Measurements from ENCODE around the gene C19orf25. TPM values are rescaled to one million over a fixed set of nuclear protein-coding genes. Genes with fewer than 3 reads are reported as not detected.

Gene C19orf25
- total and polyA plus RNA-seq, 4 donors, result 24.1 to 42.6 (median 34.5) TPM

- TF ChIP-seq CTCF (IDR thresholded peaks at IDR 0.05; ENCODE audit: control extremely low read depth, extremely low read depth), result no peak
- Histone ChIP-seq H3K36me3 (ENCODE audit: control insufficient read depth in 4 of 4, insufficient read depth in 4 of 4, low read length in 4 of 4) (peaks cover 0 to 19% (median 5%) of the 10 kb centered on the region in 4 donors), H3K27ac (ENCODE audit: low read depth in 1 of 2, low read length in 1 of 2) (no peak overlapping the region), H3K4me3 (no peak overlapping the region), H3K4me1 (ENCODE audit: control insufficient read depth in 5 of 5, insufficient read depth in 5 of 5, low read length in 5 of 5) (peaks cover 0 to 35% (median 11%) of the 10 kb centered on the region in 5 donors), H3K9ac (ENCODE audit: insufficient read depth in 1 of 2, low read length in 2 of 2) (no peak overlapping the region), H3K27me3 (ENCODE audit: control insufficient read depth in 3 of 3, insufficient read depth in 3 of 3, low read length in 2 of 3) (peaks cover 1 to 38% (median 29%) of the 10 kb centered on the region in 3 donors), H3K9me3 (ENCODE audit: control insufficient read depth in 4 of 4, insufficient read depth in 3 of 4, low read length in 3 of 4) (peaks cover 0 to 11% (median 0%) of the 10 kb centered on the region in 4 donors)
- 48 to 65% methylated on average over 40 to 44 of the region's 44 CpGs for WGBS, 2 donors
- no peak for DNase-seq
- no peak for ATAC-seq (ENCODE audit: insufficient read depth, low FRiP score)
Measured at GRCh38 chr19:1472231-1473084, 6.6 kb downstream of the C19orf25 start.

- TF ChIP-seq CTCF (IDR thresholded peaks at IDR 0.05; ENCODE audit: control extremely low read depth, extremely low read depth), result no peak
- 24 to 25% methylated on average over 24 of the region's 24 CpGs for WGBS, 2 donors
Measured at GRCh38 chr19:1471515-1472160, 7.4 kb downstream of the C19orf25 start.

GRCh38 chr19:1471010-1471514, 8.0 kb downstream of the C19orf25 start:
- no peak overlapping the region for H3K9ac ChIP-seq (ENCODE audit: insufficient read depth in 1 of 2, low read length in 2 of 2)
- peaks cover 13 to 38% (median 34%) of the 10 kb centered on the region in 3 donors for H3K27me3 ChIP-seq (ENCODE audit: control insufficient read depth in 3 of 3, insufficient read depth in 3 of 3, low read length in 2 of 3)
- peaks cover 0 to 47% (median 11%) of the 10 kb centered on the region in 5 donors for H3K4me1 ChIP-seq (ENCODE audit: control insufficient read depth in 5 of 5, insufficient read depth in 5 of 5, low read length in 5 of 5)
- H3K36me3 ChIP-seq (ENCODE audit: control insufficient read depth in 4 of 4, insufficient read depth in 4 of 4, low read length in 4 of 4), result peaks cover 0 to 14% (median 2%) of the 10 kb centered on the region in 4 donors
- no peak for TF ChIP-seq CTCF (IDR thresholded peaks at IDR 0.05; ENCODE audit: control extremely low read depth, extremely low read depth)
- 5 to 7% methylated on average over 27 to 28 of the region's 28 CpGs for WGBS, 2 donors
- no peak overlapping the region for H3K4me3 ChIP-seq
- no peak overlapping the region for H3K27ac ChIP-seq (ENCODE audit: low read depth in 1 of 2, low read length in 1 of 2)
- H3K9me3 ChIP-seq (ENCODE audit: control insufficient read depth in 4 of 4, insufficient read depth in 3 of 4, low read length in 3 of 4), result peaks cover 0 to 14% (median 0%) of the 10 kb centered on the region in 4 donors
- no peak for DNase-seq
- ATAC-seq (ENCODE audit: insufficient read depth, low FRiP score), result no peak

More at GRCh38 chr19:1471515-1472160, 7.4 kb downstream of the C19orf25 start:
- Histone ChIP-seq H3K27ac (ENCODE audit: low read depth in 1 of 2, low read length in 1 of 2) (no peak overlapping the region), H3K9me3 (ENCODE audit: control insufficient read depth in 4 of 4, insufficient read depth in 3 of 4, low read length in 3 of 4) (peaks cover 0 to 16% (median 0%) of the 10 kb centered on the region in 4 donors), H3K9ac (ENCODE audit: insufficient read depth in 1 of 2, low read length in 2 of 2) (no peak overlapping the region), H3K36me3 (ENCODE audit: control insufficient read depth in 4 of 4, insufficient read depth in 4 of 4, low read length in 4 of 4) (peaks cover 0 to 19% (median 5%) of the 10 kb centered on the region in 4 donors), H3K27me3 (ENCODE audit: control insufficient read depth in 3 of 3, insufficient read depth in 3 of 3, low read length in 2 of 3) (peaks cover 8 to 38% (median 29%) of the 10 kb centered on the region in 3 donors), H3K4me3 (no peak overlapping the region), H3K4me1 (ENCODE audit: control insufficient read depth in 5 of 5, insufficient read depth in 5 of 5, low read length in 5 of 5) (peaks cover 0 to 42% (median 11%) of the 10 kb centered on the region in 5 donors)
- no peak for DNase-seq
- no peak for ATAC-seq (ENCODE audit: insufficient read depth, low FRiP score)

Data from lung (tissue), 12 donors.